DMS114 treated with DMSO at 0.1 percent for 48 hours (cell line): Measurements from ENCODE around the gene COL1A2.

Experiments used
- DNase-seq: peaks from one replicate; lab custom pipeline; 2025; ENCODE audit not compliant: unreplicated experiment; lab: John Stamatoyannopoulos, UW

COL1A2 gene

DNA sequence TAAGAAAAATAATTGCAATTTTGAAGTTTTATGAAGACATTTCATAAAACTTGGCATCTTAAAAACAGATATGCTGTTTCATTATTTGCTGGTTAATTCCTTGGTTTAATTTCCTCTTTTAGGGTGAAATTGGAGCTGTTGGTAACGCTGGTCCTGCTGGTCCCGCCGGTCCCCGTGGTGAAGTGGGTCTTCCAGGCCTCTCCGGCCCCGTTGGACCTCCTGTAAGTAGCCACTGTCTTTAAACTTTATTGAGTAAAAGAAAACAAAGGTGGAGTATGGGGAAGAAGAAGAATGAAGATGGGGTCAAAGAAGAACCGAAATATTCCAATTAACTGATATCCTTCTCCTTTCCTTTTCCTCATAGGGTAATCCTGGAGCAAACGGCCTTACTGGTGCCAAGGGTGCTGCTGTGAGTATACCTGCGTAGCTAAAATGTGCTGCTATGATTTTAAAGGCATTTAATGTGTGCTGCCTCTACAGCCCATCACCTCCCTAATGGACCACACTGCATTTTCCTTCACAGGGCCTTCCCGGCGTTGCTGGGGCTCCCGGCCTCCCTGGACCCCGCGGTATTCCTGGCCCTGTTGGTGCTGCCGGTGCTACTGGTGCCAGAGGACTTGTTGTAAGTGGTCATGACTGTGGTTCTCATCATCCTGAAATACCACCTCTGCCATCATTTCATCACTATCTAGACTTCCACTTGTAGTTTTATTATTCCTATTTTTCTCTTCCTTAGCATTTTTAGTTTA is 14.7 kb downstream of the COL1A2 start:
- no peak for DNase-seq

DNA sequence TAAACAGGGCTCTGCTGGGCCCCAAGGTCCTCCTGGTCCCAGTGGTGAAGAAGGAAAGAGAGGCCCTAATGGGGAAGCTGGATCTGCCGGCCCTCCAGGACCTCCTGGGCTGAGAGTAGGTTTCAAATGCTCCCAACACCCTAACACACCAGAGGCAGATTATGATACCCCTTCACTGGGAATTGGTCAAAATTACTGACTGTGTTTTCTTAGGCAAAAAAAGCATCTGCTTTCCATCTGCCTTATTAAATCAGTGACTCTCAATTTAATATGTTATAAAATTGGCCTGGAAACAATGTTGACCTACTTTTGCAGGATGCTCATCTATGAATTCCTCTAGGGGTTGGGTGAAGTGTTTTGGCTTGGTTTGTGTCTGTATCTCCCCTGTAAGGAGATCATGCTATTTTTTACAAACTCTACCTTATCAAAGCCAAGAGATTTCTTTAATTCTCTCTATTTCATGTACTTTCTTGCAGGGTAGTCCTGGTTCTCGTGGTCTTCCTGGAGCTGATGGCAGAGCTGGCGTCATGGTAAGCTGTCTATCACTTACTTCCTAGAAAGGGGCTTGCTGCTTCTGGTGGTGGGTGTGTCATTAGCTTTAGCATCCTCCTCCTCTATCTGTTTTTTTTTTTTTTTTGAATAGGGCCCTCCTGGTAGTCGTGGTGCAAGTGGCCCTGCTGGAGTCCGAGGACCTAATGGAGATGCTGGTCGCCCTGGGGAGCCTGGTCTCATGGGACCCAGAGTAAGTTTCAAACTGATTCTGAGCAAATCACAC is 15.9 kb downstream of the COL1A2 start:
- no peak for DNase-seq

DNA sequence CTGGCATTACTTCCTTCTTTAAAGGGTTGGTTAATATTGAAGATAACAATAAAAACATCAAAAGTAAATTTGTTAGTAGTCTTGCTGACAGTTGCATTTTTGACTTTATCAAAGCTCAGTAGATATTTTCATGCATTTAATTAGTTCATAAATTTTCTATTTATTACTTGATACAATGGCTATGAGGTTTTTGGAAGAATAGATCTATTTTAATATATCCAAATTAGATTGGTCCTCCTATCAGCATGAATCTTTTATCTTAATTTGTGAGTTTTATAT is 16.4 kb downstream of the COL1A2 start:
- DNase-seq = no peak

DNA sequence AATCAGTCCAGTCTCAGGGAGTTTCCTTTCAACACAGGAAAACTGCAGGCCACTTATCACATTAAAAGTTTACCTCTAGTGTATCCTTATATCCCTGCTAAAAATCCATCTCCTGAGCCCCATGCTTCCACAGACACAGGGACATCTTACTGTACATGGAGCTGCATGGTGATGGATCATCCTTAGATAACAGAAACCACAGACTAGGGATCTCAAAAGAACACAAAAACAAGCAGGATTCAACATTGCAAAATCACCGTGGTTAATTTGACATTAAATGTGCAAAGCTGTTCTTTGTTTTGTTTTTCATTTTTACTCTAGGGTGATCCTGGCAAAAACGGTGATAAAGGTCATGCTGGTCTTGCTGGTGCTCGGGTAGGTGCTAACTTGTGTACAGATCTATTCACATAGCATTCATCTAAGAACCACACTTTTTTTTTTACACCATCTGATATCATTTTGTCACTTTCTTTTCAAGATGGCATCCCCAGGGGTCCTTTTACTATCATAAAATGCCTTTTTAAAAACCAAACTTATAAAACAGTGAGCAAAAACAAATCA is 18.1 kb downstream of the COL1A2 start:
- no peak for DNase-seq

DNA sequence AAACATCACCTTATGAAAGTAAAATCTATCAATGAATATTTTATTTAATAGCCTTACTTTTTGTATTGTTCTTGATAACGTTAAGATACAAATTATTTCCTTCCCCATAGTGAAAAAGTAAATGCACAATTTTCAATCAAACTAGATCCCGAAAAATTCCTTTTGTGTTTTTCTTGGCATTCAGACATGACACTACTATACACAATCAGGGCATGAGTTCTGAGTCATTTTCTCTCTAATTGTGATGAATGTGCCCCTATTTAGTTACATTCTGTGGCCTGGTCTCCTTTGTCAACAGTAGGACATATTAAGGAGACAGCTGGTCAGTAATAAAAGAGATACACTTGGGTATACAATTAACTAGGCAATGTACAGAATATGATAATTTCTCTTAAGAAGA is 19.8 kb downstream of the COL1A2 start:
- no peak for DNase-seq

DNA sequence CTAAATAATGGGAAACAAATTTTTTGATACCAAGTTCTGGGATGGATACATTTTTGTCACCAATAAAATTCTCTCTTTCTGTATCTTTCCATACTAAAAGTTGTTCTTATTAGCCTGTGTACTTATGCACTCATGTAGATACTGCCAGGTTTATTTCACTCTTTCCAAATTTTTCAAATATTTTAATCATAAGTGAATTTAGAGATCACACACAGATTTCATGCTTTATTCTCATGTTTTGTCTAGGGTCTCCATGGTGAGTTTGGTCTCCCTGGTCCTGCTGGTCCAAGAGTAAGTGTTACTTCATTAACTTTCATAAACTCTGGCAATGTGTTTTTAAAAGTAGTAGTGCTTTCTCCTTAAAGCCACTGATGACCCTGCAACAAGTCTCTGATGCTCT is 20.3 kb downstream of the COL1A2 start:
- no peak for DNase-seq

DNA sequence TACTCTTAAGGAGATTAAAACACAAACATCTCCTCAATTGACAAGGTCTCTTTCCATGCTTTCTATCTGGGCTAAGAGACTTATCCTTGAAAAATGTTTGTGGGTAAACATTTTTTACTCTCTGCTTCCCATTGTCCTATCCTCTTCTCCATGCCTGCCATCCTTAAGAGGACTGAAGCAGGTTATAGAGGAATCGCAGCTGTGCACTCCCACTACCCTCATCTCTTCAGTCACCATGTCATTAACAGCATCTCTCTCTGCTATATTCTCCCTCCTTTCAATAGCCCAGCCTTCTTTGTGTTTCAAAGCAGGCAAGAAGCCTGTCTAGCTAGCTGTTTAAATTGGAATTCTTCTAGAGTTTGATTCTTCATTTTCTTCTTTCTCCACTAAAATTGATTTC is 22.6 kb downstream of the COL1A2 start:
- DNase-seq = no peak

DNA sequence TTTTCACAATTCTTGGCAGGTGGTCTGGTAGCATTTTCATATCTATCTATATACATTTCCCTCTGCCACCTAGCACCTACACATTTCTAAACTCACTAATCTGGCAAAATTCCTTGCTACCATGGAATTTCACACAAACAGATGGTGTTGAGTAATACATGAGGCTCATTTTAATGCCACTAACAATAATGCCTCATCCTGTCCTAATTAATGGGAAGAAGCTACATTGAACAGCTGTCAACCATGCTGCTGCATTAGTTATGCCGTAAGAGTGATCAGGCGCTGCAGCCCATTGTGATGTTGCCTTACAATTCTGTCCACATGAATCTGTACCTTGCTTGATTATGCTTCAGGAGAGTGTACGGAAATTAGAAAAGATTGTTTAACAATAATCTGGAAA is 23.2 kb downstream of the COL1A2 start:
- no peak for DNase-seq

DNA sequence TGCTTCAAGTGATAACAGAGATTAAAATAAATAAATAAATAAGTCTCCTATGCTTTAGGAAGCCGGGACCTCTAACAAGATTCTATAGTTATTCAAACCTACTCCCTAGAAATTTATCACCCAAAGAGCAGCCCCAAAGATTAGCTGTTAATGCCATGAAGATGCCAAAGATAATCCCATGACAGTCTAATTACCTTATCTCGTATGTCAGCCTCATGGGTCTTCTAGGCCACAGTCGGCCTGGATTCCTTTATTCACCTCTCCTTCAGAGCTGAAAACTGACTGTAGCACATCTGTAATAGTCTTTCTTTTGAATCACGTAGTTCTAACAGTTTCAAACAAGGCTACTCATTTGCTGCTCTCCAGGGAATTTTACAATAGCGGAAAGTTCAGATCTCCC is 24.2 kb downstream of the COL1A2 start:
- no peak for DNase-seq

DNA sequence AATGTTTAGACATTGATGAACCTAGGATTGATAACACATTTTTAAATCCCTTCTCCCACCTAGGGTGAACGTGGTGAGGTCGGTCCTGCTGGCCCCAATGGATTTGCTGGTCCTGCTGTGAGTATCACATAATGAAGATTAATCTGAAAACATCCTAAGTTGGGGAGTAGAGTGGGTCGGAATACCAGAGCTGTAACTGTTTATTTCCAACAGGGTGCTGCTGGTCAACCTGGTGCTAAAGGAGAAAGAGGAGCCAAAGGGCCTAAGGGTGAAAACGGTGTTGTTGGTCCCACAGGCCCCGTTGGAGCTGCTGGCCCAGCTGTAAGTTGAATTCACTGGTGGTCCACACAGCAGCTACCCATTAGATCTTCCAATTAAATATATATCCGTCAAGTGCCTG is 25.6 kb downstream of the COL1A2 start:
- DNase-seq = no peak

DNA sequence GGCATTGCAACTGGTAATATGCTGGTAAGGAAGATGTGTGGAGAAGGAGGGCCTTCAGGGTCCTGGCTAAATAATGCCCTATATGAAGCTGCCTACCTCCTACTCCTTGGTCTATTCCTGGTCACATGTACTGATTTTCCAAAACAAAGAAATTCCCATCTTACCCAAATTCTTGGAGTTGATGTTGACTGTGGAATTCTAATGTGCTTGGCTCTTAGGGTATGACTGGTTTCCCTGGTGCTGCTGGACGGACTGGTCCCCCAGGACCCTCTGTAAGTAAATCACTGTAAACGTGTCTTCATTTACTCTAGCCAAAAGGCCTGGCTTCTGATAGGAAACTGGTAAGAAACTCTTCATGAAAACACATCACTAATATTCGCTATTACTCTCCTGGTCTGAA is 27.0 kb downstream of the COL1A2 start:
- DNase-seq = no peak

DNA sequence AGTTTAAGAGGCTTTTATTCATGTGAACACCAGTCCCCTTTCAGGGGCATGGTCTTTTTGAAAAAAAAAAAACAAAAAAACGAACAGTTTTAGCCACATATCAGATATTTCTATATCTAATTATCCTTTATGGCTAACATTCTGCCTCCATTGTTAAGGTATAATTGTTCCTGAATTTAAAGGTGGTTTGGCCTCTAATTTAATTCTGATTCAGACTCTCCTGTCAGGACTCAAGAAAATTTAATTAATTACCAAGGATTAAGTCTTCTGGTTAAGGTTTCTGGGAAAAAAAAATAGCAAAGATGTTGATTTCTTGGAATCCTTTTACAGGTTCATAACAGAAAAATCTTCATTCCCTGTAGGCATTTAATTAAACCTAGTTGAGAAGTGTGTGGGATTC is 27.4 kb downstream of the COL1A2 start:
- no peak for DNase-seq

DNA sequence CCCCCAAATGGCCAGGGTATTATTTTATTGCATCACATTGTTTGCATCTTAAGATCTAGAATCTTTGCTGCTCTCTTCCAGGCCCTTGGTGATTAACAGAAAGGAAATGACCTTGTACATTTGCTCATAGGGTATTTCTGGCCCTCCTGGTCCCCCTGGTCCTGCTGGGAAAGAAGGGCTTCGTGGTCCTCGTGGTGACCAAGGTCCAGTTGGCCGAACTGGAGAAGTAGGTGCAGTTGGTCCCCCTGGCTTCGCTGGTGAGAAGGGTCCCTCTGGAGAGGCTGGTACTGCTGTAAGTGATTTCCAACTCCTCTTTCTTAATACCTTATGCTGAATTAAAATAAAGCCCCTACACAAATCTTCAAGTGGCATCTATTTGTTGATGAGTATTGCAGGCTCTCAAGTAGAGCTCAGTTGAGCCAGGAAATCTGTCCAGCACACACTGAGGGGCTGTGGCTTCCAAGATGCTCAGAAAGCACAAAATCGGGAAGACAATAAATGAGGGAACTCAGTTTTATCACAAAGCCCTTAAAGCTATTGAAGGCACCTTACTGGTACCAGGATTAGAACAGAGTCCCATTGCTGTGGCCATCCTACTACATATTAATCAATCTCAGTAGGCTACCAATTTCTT is 28.2 kb downstream of the COL1A2 start:
- no peak for DNase-seq

DNA sequence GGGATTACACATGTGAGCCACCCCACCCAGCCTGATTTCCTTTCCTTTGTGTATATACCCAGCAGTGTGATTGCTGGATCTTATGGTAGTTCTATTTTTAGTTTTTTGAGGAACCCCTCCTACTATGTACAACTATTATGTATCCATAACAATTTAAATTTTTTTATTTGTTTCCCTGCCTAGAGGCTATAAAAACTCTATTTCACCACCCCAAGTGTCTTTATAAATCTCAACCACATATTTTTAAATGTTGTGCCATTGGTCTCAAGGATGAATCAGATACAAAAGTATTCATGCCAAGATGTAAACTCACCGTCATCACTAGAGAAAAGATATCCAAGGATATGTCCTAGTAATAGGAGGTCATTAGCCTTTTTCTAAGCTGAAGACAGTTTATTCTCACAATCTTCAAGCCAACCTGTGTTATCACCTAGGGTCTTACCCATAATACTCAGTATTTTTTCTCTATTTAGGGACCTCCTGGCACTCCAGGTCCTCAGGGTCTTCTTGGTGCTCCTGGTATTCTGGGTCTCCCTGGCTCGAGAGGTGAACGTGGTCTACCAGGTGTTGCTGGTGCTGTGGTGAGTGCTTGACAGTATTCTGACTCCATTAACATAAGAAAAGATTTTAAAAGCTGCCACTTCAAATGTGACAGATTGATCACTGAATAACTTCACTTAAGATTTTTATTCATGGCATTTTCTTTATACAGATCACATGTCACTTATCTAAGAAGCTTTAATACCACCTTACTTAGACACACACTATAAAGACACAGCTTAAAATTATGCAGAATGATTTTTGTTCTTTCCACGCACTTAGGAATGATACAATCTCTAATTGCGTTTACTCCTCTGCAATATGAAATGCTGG is 29.4 kb downstream of the COL1A2 start:
- no peak for DNase-seq

DNA sequence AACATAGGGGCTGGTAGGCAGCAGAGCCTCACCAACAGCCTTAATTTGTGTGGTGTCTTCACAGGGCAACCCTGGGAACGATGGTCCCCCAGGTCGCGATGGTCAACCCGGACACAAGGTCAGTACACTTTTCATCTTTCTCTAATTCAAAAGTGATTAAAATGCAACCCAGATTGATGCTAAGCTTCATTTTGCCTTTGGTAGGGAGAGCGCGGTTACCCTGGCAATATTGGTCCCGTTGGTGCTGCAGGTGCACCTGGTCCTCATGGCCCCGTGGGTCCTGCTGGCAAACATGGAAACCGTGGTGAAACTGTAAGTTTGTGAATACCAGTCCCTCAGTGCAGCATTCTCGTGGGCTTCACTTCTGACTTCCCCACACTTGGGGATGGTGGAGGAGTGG is 30.9 kb downstream of the COL1A2 start:
- no peak for DNase-seq

DNA sequence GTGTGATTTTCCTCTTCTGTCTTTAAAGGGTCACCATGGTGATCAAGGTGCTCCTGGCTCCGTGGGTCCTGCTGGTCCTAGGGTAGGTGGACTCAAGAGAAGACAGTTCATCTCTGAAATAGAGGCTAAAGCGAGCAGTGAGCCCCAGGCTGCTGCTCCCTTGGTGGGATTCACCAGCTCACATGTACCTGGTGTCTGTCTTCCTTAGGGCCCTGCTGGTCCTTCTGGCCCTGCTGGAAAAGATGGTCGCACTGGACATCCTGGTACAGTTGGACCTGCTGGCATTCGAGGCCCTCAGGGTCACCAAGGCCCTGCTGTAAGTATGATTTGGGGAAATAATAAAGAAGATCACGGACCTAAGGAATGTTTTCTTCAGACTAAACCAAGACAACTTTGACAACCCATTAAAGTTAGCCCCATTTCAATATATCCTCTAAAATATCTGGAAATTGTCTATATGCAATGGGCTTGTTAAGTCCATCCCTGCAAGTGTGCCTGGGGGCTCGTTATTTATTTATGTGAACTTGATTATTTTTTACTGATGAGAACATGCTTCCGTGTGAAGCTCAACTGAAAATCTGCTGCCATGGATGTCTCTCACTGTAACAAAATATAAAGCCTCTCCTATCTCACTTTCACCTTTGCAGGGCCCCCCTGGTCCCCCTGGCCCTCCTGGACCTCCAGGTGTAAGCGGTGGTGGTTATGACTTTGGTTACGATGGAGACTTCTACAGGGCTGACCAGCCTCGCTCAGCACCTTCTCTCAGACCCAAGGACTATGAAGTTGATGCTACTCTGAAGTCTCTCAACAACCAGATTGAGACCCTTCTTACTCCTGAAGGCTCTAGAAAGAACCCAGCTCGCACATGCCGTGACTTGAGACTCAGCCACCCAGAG is 32.5 kb downstream of the COL1A2 start:
- no peak for DNase-seq

DNA sequence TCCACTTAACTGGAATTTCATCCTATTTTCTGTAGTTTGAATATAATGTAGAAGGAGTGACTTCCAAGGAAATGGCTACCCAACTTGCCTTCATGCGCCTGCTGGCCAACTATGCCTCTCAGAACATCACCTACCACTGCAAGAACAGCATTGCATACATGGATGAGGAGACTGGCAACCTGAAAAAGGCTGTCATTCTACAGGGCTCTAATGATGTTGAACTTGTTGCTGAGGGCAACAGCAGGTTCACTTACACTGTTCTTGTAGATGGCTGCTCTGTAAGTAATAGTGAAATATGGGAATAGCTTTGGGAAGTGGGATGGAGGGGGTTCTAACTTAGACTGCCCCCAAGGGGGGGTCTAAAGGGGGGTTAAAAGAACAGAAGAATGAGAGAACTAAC is 34.5 kb downstream of the COL1A2 start:
- no peak for DNase-seq

DNA sequence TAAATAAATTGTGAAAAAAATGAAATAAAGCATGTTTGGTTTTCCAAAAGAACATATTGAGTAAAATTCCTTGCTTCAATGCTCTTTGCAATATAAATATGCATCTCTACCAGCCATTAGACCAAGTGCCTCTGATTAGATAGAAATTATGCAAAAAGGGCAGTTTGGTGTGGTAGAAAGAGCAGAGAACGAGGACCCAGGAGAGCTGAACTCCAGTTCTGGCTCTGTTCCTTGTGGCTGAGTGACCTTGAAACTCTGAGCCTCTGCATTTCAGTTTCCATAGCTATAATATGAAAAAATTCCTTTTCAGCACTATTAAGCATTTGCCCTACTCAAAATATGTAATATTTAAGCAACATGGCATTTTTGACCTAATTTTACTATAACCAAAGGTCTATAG is 36.5 kb downstream of the COL1A2 start:
- no peak for DNase-seq

DNA sequence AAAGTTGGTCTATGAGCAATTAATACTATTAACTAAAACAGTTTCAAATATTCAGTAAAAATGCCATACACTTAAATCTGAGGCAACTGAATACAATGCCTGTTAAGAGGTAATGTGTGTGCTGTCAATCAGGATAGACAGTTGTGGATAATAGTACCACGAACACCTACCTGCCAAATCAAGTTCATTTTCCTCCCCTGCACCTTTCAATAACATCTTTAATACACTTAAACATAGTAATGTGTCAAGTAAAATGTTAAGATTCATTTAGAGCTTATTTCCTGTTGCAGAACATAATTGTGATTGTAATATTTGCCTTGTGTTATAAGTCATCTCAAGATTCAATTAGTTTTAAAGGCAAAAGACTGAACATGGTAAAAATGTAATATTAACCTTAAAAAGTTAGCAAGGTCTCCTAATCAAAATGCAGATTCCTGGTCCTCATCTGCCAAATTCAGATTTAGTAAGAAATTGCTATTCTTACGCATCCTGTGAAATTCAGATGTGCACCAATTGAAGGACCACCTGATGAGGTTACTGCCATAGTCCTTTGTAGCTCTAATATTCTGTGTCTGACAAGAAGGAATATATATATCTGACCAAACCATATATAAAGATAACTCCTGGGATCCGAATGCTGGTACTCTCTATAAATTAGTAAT is 37.1 kb downstream of the COL1A2 start:
- DNase-seq = no peak

DNA sequence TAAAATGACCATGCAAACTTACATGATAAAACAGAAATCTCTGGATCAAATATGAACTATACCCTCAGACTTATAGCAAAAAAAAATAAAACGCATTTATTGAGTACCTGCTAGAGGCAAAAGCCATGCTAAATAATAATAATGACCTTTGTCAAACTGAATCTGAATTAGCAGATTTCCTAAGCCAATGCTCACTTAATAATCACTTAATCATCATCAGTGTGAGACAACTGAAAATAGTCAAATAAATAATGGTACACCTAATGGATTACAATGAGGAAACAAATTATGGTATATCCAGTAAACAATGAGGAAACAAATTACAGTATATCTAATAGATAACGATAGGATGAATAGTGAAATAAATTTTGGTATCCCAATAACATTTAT is 37.6 kb downstream of the COL1A2 start:
- DNase-seq = no peak
